Activated T-cell treated with anti-CD3 and anti-CD28 coated beads, Interleukin-2, amount 50 U/mL, for 4 hours (primary cell): ENCODE measurements around the gene TMEM258. TPM values are rescaled to one million over a fixed set of nuclear protein-coding genes. Genes with fewer than 3 reads are reported as not detected.

Experiments
- ATAC-seq, 2 donors: fragments of 200-7000 bp; cut with Tn5 transposase; one replicate each; pipeline ENCODE4 v1.10.0; 2021
- DNase-seq: peaks from one replicate; pipeline ENCODE4 v3.0.0-alpha.2; 2020
- H3K27me3 Mint-ChIP-seq: one replicate; pipeline ENCODE4 v1.8.0; 2021; ENCODE audit warnings: low read depth, mixed read lengths
- H3K36me3 Mint-ChIP-seq: one replicate; pipeline ENCODE4 v1.8.0; 2022; ENCODE audit warnings: mixed read lengths; ENCODE audit not compliant: insufficient read depth
- H3K4me1 Mint-ChIP-seq: one replicate; pipeline ENCODE4 v1.8.0; 2021; ENCODE audit warnings: low read depth, mixed read lengths
- H3K4me3 Mint-ChIP-seq: one replicate; pipeline ENCODE4 v1.8.0; 2021; ENCODE audit warnings: mild to moderate bottlenecking, moderate library complexity, mixed read lengths
- H3K9me3 Mint-ChIP-seq: one replicate; pipeline ENCODE4 v1.8.0; 2021; ENCODE audit warnings: mixed read lengths
- total RNA-seq, 3 donors: library from RNA; stranded (reverse); gene quantifications; one replicate each; pipeline ENCODE4 v1.2.1, GENCODE V29; 2021

Gene TMEM258
- total RNA-seq, 3 donors from 2014 or later = 139 to 143 (median 142) TPM

DNA sequence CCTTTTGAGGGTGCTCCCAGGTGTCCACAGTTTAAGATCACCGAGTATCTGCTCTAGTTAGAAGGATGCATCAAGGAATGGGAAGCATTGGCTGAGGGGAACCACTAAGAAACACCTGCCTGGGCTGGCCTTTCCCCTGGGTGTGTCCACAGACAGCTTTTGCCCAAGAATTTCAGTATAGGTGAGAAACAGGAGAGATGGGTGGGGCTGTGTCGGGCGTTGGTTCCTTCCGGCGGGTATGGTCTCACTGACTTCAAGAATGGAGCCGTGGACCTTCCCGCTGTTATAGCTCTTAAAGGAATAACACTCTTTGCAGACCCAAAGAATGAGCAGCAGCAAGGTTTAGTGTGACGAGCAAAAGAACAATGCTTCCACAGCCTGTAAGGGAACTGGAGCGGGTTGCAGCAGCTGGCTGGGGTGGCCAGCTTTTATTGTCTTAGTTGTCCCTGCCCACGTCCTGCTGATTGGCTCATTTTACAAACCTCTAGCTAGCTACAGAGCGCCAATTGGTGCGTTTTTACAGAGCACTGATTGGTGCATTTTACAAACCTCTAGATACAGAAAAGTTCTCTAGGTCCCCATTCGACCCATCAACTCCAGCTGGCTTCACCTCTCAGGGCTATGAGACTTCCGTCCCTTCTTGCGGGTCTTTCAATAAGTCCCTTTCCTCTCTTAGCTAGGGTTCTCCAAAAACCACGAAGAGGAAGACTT, 22.0 kb upstream of the TMEM258 start:
- H3K27me3 Mint-ChIP-seq = peaks cover 29% of the 10 kb centered on the region
- H3K9me3 Mint-ChIP-seq = no peaks in the 10 kb centered on the region
- peak overlapping the region; percentile 84 for H3K4me3 Mint-ChIP-seq
- H3K36me3 Mint-ChIP-seq = no peaks in the 10 kb centered on the region
- no peak for ATAC-seq
- peaks cover 13% of the 10 kb centered on the region for H3K4me1 Mint-ChIP-seq
- DNase-seq = no peak

DNA sequence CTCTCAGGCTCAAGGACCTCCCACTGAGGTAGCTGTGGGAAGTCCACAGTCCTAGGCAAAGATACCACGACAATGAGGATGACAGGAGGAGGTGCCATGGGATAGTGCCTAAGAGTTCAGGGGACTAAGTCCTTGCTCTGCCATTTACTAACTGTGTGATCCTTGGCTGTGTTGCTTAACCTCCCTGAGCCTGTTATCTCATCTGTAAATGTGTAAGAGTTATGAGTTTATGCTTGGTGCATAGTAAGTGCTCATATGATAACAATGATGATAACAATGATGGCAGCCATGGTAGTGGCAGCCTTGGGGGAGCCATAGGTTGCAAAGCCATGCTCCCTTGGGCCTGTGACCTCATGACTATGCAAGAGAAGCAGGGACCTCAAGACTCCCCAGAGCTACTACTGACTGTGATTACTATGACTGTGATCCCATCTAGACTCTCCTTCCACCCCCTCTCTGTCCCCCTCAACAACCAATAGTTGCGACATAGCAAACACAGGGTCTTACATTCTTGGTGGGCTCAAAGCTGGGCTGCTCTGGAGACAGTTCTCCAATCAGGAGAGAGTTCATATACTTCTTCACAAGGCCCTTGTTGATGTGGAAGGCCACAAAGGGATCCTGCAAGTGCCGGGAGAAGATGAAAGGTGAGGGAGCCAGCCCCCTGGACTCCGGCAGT, 20.5 kb upstream of the TMEM258 start:
- H3K4me3 Mint-ChIP-seq = no peak overlapping the region
- DNase-seq (no peak), ATAC-seq (no peak)
- H3K9me3 Mint-ChIP-seq = no peaks in the 10 kb centered on the region
- H3K4me1 Mint-ChIP-seq = peaks cover 13% of the 10 kb centered on the region
- peaks cover 28% of the 10 kb centered on the region for H3K27me3 Mint-ChIP-seq
- no peaks in the 10 kb centered on the region for H3K36me3 Mint-ChIP-seq

DNA sequence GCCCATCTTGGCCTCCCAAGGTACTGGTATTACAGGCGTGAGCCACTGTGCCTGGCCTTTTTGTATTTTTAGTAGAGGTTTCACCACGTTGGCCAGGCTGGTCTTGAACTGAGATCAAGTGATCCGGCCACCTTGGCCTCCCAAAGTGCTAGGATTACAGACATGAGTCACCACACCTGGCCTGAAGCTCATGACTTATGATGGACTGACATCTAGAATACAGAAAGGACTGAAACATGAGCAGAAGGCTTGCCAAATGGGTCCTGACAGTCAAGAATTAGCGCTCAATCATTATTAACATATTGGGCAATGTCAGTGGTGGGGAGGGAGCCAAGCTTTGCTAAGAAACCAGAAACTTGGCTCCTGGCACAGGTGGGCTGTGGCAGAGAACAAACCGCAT, 19.4 kb upstream of the TMEM258 start:
- H3K4me3 Mint-ChIP-seq = no peak overlapping the region
- no peak for DNase-seq
- no peaks in the 10 kb centered on the region for H3K36me3 Mint-ChIP-seq
- H3K4me1 Mint-ChIP-seq = peaks cover 13% of the 10 kb centered on the region
- no peak for ATAC-seq
- H3K27me3 Mint-ChIP-seq = peaks cover 27% of the 10 kb centered on the region
- no peaks in the 10 kb centered on the region for H3K9me3 Mint-ChIP-seq

GRCh38 chr11:61810671-61811175, 18.3 kb upstream of the TMEM258 start:
- H3K4me3 Mint-ChIP-seq = no peak overlapping the region
- DNase-seq = no peak
- no peaks in the 10 kb centered on the region for H3K9me3 Mint-ChIP-seq
- H3K4me1 Mint-ChIP-seq = peaks cover 6% of the 10 kb centered on the region
- ATAC-seq = no peak
- H3K36me3 Mint-ChIP-seq = no peaks in the 10 kb centered on the region
- peaks cover 22% of the 10 kb centered on the region for H3K27me3 Mint-ChIP-seq

GRCh38 chr11:61806785-61807184, 14.4 kb upstream of the TMEM258 start:
- ATAC-seq = no peak
- no peaks in the 10 kb centered on the region for H3K36me3 Mint-ChIP-seq
- no peaks in the 10 kb centered on the region for H3K4me1 Mint-ChIP-seq
- H3K9me3 Mint-ChIP-seq = no peaks in the 10 kb centered on the region
- peaks cover 2% of the 10 kb centered on the region for H3K27me3 Mint-ChIP-seq
- DNase-seq = no peak
- H3K4me3 Mint-ChIP-seq = no peak overlapping the region

DNA sequence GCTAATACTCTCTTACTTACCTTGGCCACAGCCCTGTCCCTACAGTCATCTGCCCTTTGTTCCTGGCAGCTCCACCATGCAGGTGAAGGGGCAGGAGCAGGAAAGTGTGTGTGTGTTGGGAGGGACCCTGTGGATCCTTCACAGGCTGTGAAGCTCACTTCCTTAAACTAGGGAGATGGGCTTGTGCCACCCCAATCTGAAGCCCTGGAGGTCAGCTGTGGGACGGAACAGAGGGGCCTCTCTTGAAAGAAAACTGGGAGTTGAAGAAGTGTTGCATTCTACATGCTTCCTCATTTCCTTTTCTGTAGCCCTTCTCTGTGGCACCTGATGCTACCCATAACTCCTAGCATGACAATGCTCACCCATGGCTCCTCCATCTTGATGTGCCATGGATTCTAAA, 12.7 kb upstream of the TMEM258 start:
- Mint-ChIP-seq H3K4me3 (no peak overlapping the region), H3K36me3 (peaks cover 3% of the 10 kb centered on the region), H3K9me3 (no peaks in the 10 kb centered on the region)

GRCh38 chr11:61803889-61804647, 11.7 kb upstream of the TMEM258 start:
- DNase-seq (no peak), ATAC-seq (no peak)
- H3K4me1 Mint-ChIP-seq = no peaks in the 10 kb centered on the region
- H3K4me3 Mint-ChIP-seq = no peak overlapping the region
- H3K36me3 Mint-ChIP-seq = peaks cover 3% of the 10 kb centered on the region
- no peaks in the 10 kb centered on the region for H3K9me3 Mint-ChIP-seq
- H3K27me3 Mint-ChIP-seq = no peaks in the 10 kb centered on the region

More for the DNA sequence above, 12.7 kb upstream of the TMEM258 start:
- ATAC-seq (no peak), DNase-seq (no peak)
- Mint-ChIP-seq H3K4me1 (no peaks in the 10 kb centered on the region), H3K27me3 (no peaks in the 10 kb centered on the region)

- Mint-ChIP-seq H3K27me3 (no peaks in the 10 kb centered on the region), H3K36me3 (peaks cover 5% of the 10 kb centered on the region), H3K9me3 (no peaks in the 10 kb centered on the region), H3K4me1 (no peaks in the 10 kb centered on the region), H3K4me3 (no peak overlapping the region)
- DNase-seq (no peak), ATAC-seq (no peak)
Observed at GRCh38 chr11:61802605-61803004, 10.2 kb upstream of the TMEM258 start.

- Mint-ChIP-seq H3K4me1 (peaks cover 5% of the 10 kb centered on the region), H3K4me3 (no peak overlapping the region), H3K9me3 (no peaks in the 10 kb centered on the region), H3K27me3 (no peaks in the 10 kb centered on the region), H3K36me3 (peaks cover 18% of the 10 kb centered on the region)
- ATAC-seq = no peak
- no peak for DNase-seq
Observed at GRCh38 chr11:61800331-61801281, 8.2 kb upstream of the TMEM258 start.

GRCh38 chr11:61799665-61800284, 7.4 kb upstream of the TMEM258 start:
- ATAC-seq (no peak), DNase-seq (no peak)
- no peak overlapping the region for H3K4me3 Mint-ChIP-seq
- H3K27me3 Mint-ChIP-seq = no peaks in the 10 kb centered on the region
- peaks cover 18% of the 10 kb centered on the region for H3K36me3 Mint-ChIP-seq
- H3K9me3 Mint-ChIP-seq = no peaks in the 10 kb centered on the region
- peaks cover 5% of the 10 kb centered on the region for H3K4me1 Mint-ChIP-seq

GRCh38 chr11:61797263-61797944, 5.0 kb upstream of the TMEM258 start:
- no peak for ATAC-seq
- Mint-ChIP-seq H3K27me3 (no peaks in the 10 kb centered on the region), H3K4me3 (no peak overlapping the region), H3K9me3 (no peaks in the 10 kb centered on the region), H3K36me3 (peaks cover 18% of the 10 kb centered on the region), H3K4me1 (peaks cover 11% of the 10 kb centered on the region)
- peak; percentile 66 for DNase-seq

- no peak for DNase-seq
- no peaks in the 10 kb centered on the region for H3K9me3 Mint-ChIP-seq
- H3K4me1 Mint-ChIP-seq = peaks cover 18% of the 10 kb centered on the region
- no peak for ATAC-seq
- H3K4me3 Mint-ChIP-seq = no peak overlapping the region
- H3K36me3 Mint-ChIP-seq = peaks cover 25% of the 10 kb centered on the region
- H3K27me3 Mint-ChIP-seq = no peaks in the 10 kb centered on the region
Observed at GRCh38 chr11:61795876-61796526, 3.6 kb upstream of the TMEM258 start.
